ENCODE results near the gene DNAH2. TPM values are rescaled to one million over a fixed set of nuclear protein-coding genes. Genes with fewer than 3 reads are reported as not detected.
"Not testable (repeated sequence)": the region's sequence is repeated elsewhere in the genome, so short reads cannot be mapped to it uniquely, and the experiment has no call there.

Gene DNAH2
- total RNA-seq, 1 experiment from 2014 or later: not detected

GRCh38 chr17:7769854-7770253, 52.3 kb downstream of the DNAH2 start:
- DNase-seq (ENCODE audit: low spot score): no peak

- DNase-seq (ENCODE audit: low spot score): peak; percentile 27
These were observed 56.5 kb downstream of the DNAH2 start for GRCh38 chr17:7774055-7774521.

GRCh38 chr17:7775051-7775450, 57.5 kb downstream of the DNAH2 start:
- DNase-seq (ENCODE audit: low spot score): no peak

- DNase-seq (ENCODE audit: low spot score): no peak
These were observed 59.5 kb downstream of the DNAH2 start for GRCh38 chr17:7777017-7777416.

GRCh38 chr17:7780736-7781135, 63.2 kb downstream of the DNAH2 start:
- no peak for DNase-seq (ENCODE audit: low spot score)

- DNase-seq (ENCODE audit: low spot score): no peak
These were observed 63.9 kb downstream of the DNAH2 start for GRCh38 chr17:7781429-7781828.

- no peak for DNase-seq (ENCODE audit: low spot score)
These were observed 64.7 kb downstream of the DNAH2 start for GRCh38 chr17:7782240-7782639.

GRCh38 chr17:7786866-7787265, 69.3 kb downstream of the DNAH2 start:
- no peak for DNase-seq (ENCODE audit: low spot score)

GRCh38 chr17:7789131-7789530, 71.6 kb downstream of the DNAH2 start:
- no peak for DNase-seq (ENCODE audit: low spot score)

GRCh38 chr17:7790150-7790549, 72.6 kb downstream of the DNAH2 start:
- DNase-seq (ENCODE audit: low spot score): no peak

- no peak for DNase-seq (ENCODE audit: low spot score)
These were observed 75.1 kb downstream of the DNAH2 start for GRCh38 chr17:7792611-7793010.

GRCh38 chr17:7794075-7794663, 76.6 kb downstream of the DNAH2 start:
- DNase-seq (ENCODE audit: low spot score): no peak

- DNase-seq (ENCODE audit: low spot score): no peak
These were observed 80.4 kb downstream of the DNAH2 start for GRCh38 chr17:7797976-7798375.

GRCh38 chr17:7798839-7799238, 81.3 kb downstream of the DNAH2 start:
- no peak for DNase-seq (ENCODE audit: low spot score)

GRCh38 chr17:7803981-7804380, 86.4 kb downstream of the DNAH2 start:
- peak; percentile 74 for DNase-seq (ENCODE audit: low spot score)

- no peak for DNase-seq (ENCODE audit: low spot score)
These were observed 89.0 kb downstream of the DNAH2 start for GRCh38 chr17:7806587-7806986.

GRCh38 chr17:7807206-7807605, 89.7 kb downstream of the DNAH2 start:
- no peak for DNase-seq (ENCODE audit: low spot score)

GRCh38 chr17:7809086-7809790, 91.7 kb downstream of the DNAH2 start:
- no peak for DNase-seq (ENCODE audit: low spot score)

- not testable (repeated sequence) for DNase-seq (ENCODE audit: low spot score)
These were observed 92.3 kb downstream of the DNAH2 start for GRCh38 chr17:7809791-7810343.

GRCh38 chr17:7811251-7811650, 93.7 kb downstream of the DNAH2 start:
- DNase-seq (ENCODE audit: low spot score): no peak

- no peak for DNase-seq (ENCODE audit: low spot score)
These were observed 97.4 kb downstream of the DNAH2 start for GRCh38 chr17:7814969-7815368.

GRCh38 chr17:7816926-7817642, 99.5 kb downstream of the DNAH2 start:
- no peak for DNase-seq (ENCODE audit: low spot score)

- DNase-seq (ENCODE audit: low spot score): no peak
These were observed 100.1 kb downstream of the DNAH2 start for GRCh38 chr17:7817643-7817964.

Measured in HT-29 (cell line).